ENCODE measurements around the gene DGKD.

Gene DGKD

DNA sequence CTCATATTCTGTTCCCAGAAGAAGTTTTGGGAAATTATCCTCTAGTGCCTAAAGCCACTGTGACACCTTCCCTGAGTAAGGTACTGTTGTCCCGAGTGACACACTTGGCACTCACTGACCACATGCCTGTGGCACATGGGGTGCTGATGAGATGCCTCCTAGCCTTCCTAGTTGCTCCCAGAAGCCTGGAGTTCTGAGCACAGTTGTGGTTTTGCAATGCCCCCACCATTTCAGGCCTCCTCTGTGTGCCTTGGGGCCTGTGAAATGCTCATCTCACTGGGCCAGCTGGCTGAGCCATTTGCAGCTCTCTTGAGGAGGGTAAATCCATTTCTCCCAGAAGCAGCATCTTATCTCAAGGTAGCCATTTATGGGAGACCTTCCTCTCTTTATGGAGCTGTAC, 91.8 kb downstream of the DGKD start:
- DNase-seq (ENCODE audit: low read depth in 2 of 2), result no peak

DNA sequence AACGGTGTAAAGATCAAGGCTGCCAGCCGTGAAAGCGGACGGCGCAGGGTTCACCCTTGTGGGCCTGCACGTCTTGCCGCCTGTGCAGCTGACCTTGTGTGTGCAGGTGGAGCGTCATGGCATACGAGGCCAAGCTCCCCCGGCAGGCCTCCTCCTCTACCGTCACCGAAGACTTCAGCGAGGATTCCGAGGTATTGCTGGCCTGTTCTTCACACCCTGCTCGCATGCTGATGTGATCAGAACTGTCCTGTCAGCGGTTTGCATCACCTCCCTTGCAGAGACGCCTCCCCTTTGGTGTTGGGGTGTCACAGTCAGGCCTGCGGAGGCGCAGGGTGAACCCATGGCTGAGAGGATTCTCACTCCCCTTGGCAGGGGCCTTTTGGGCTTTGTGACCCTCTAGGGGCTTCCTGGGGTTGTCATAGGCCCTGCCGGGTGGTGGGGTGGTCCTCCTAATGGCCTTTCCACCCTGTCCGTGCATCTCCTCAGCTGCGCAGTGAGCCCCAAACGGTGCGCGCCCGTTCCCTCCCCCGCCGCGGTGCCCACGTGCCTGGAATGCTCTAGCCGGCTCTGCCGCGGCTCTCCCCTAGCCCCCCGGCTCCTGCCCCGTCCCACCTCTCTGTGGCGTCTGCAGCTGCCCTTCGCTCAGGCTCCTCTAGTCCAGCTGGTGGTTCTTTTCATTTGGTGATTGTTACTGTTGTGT, 92.5 kb downstream of the DGKD start:
- no peak for DNase-seq (ENCODE audit: low read depth in 2 of 2)

DNA sequence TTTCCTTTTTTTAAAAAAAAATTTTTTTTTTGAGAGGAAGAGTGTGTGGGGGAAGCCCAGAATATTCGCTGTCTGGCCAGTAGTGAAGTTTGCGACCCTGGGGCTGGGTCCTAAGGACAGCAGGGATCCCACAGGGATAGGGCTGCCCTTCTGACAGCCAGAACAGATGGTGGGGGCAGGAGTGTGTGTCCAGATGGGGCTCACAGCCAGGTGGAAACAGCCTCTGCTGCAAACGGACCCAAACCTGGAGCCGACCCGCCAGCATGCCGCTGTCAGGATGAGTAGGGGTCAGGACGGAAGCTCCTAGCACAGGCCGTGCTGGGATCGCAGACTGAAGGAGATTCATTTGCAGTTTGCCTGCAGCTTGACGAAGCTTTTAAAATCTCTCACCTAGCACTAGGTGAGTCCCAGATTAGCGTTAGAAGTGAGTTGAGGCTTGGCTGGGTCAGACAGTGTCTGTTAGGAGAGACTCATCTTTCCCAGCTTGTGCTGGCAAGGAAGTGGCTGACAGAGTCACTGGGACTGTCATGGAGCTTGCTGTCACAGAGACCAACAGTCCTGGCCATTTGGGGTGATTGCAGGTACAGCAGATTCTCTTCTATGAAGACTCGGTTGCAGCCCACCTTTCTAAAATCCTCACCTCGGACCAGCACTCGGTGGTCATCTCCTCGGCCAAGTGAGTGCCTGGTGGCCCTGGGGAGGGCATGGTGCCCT, 93.4 kb downstream of the DGKD start:
- no peak for DNase-seq (ENCODE audit: low read depth in 2 of 2)

DNA sequence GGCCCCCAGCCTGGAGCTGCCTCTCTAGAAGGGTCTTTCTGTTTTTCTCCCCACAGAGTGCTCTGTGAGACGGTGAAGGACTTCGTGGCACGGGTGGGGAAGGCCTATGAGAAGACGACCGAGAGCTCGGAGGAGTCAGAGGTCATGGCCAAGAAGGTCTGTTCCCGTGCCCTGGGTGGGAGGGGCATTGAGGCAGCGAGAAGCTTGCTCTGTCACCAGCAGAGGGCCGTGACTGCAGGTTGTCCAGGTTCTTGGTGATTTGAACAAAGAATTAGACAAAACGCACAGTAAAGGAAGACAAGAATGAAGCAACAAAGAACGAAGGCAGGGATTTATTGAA, 93.9 kb downstream of the DGKD start:
- DNase-seq (ENCODE audit: low read depth in 2 of 2), result no peak

DNA sequence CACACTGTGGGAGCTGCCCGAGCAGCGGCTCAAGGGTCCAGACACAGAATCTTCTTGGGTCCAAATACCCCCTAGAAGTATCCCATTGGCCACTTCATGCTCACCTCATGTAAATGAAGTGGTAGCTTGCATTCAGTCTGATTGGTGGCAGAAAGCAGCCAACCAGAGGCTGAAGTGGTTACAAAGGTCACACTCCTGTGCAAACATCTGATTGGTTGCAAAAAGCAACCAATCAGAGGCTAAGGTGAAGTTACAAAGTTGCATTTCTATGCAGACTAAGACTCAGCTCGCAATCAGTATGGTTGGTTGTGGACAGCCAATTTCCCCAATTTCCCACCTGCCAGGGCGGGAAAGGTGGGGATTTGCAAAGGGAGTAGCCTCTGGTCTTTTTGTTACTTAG, 94.3 kb downstream of the DGKD start:
- no peak for DNase-seq (ENCODE audit: low read depth in 2 of 2)

DNA sequence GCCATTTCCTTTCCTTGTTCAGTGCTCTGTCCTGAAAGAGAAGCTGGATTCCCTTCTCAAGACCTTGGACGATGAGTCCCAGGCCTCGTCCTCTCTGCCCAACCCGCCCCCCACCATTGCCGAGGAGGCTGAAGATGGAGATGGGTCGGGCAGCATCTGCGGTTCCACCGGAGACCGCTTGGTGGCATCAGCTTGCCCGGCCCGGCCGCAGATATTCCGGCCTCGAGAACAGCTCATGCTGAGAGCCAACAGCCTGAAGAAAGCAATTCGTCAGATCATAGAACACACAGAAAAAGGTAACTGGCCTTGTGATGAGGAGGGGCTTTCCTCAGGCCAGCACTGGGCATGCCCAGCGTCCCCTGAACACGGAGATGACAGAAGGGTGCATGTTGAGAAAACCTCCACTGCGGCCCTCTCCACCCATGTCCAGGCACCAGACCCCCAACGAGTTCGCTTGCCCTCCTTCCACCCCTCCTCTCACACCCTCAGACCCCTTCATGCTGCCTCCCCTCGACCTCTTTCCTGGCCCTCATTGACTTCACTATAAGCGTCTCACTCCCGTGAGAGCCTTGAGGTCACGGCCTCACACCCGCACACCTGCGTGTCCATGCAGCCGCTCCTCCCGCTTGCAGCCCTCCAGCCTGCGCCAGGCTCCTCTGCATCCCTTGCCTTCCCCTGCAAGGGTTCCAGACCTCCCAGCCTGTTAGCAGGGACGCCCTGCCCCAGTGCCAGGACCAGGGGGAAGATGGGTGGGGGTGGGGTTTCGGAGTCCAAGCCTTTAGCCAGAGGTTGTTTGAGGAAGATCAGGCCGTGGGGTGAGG, 95.0 kb downstream of the DGKD start:
- no peak for DNase-seq (ENCODE audit: low read depth in 2 of 2)

DNA sequence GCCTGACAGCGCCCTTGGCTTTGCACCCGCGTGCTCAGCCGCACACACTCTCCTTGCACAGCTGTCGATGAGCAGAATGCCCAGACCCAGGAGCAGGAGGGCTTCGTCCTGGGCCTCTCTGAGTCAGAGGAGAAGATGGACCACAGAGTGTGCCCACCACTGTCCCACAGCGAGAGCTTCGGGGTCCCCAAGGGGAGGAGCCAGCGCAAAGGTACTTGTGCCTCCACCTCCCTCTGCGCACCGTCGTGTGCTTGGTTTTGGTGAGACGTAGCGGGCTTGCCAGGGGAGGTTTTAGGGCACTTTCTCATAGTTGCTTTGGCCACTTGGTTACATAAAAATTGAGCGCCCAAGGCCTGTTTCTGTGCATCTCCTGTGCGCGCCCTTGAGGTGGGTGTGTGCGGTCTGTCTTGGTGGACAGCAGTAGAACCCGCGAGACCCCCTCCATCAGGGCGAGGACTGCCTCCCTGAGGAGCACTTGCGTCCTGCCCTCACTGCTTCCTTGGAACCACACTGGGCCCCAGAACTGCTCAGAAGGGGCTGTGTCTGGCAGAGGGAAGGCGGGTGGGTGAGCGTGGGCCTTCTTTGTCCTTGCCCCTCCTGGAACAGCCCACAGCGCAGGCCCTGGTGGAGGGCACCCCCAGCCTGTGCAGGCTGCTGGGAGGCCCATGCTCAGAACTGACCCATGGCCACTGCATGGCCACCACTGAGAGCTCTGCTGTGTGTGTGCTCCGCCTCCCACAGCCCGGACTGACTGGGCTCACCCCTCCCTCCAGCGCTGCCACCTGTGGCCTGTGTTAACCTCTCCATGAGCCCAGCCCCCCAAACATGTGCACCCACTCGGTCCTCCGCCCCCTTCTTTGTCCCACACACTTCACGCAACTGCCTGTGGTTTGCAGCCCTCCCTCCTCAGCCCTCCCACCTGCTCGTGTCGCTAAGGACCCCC, 95.9 kb downstream of the DGKD start:
- no peak for DNase-seq (ENCODE audit: low read depth in 2 of 2)

DNA sequence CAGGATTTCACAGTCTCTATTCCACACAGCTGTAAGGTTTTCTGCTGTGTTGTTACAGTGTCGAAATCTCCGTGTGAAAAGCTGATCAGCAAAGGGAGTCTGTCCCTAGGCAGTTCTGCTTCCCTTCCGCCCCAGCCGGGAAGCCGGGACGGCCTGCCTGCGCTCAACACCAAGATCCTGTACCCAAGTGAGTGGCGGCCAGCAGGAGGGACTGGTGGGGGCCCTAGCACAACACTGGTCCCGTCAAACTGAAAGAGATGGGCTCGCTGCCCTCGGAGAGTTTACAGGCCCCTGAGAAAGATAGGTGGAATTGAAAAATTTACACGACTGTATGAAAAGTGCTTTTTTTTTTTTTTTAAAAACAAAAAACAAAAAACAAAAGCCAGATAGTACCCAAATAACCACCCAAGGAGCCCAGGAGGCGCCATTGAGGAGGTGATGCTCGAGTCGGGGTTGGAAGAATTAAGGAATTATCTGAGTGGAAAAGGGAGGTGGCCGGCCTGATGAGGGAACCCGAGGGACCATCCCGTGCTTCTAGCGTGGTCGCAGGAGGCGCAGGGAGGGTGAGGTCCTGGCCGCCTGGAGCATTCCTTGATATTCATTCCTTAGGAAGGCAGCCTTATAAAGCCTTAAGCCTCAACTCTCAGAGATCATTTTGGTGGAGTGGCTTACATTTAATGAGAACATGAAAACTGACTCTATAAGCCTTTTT, 96.7 kb downstream of the DGKD start:
- DNase-seq (ENCODE audit: low read depth in 2 of 2), result no peak

DNA sequence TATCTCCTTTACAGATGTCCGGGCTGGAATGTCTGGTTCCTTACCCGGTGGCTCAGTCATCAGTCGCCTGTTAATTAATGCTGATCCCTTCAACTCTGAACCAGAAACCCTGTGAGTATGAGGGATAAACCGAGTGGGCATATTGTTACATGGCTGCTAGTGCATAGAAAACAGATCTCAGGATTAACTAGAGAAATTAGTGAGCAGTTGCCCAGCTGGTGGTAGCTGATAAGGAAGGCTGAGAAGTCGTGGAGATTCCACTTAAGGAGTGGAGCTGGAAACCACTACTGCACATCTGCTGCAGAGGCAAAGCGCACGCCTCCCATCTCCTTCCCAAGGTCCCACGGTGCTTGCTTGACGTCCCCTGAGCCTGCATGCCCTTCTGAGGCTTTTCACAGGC, 97.7 kb downstream of the DGKD start:
- no peak for DNase-seq (ENCODE audit: low read depth in 2 of 2)

DNA sequence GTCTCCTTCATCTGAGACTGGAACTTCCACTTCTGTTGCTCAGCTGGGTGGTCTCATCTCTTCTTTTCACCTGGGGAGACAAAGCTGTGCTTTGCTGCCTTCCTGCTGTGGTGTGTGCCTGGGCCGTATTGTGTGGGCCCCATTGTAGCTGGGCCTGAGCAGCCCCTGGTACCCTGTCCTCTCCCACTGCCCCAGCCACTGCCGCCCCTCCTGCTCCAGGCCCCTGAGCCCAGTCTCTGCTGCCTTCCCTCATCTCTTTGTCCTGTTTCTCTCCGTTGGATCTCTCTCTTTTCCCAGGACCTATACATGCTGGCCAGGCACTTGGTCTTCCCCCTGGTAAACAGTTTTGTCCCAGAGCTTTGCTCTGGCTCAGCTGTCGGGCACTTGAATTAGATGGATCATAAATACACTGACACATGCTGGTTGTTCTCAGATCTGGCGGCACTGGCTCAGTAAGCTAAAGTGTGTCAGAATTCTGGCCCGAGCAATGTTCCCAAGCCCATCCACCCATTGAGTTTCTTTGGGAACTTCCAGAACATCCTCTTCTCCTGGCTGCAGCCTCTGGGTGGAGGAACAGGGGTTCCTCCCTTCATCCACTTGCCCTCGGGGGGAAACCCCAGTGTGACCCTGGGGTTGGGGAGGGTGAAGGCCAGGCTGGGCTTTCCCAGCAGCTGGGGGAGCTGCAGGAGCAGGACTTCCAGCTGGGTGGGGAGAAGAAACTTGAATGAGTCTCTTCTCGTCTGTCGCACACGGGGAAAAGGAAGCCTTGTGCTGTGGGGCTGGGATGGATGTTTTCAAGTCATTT, 99.0 kb downstream of the DGKD start:
- DNase-seq (ENCODE audit: low read depth in 2 of 2), result no peak

DNA sequence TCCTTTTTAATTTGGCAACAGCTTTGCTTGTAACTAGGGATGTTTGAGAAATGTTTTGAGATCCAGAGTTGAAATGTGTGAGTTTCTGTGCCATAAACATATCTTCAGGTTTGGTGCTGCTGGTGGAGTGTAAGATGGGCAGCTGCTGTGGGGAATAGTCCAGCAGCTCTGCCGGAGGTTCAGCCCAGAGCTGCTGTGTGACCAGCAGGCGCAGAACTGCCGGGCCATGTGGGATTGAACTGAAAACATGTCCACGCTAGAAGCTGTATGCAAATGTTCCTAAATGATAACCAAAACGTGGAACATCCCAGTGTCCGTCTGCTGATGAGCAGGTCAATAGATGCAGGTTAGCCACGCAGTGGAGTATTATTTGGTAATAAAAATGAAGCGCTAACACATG, 99.6 kb downstream of the DGKD start:
- DNase-seq (ENCODE audit: low read depth in 2 of 2), result no peak

DNA sequence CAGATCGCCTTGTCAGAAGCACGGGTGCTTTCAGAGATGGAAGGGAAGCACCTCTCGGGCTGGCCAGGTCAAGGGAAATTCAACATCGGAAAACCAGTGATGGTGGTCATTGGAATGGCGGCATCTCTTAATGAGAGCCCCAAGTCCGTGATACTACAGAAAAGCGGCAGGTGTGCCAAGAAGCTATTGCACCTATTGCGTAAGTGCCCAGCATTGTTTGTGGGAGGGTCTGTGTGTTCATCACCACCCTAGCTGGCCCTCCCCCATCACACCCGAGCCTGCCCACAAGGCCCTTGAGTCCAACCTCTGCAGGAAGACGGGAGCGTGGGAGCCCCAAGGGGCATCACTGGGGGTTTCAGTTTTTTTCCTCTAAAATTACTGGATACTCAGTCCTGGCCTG, 100.7 kb downstream of the DGKD start:
- DNase-seq (ENCODE audit: low read depth in 2 of 2), result no peak

DNA sequence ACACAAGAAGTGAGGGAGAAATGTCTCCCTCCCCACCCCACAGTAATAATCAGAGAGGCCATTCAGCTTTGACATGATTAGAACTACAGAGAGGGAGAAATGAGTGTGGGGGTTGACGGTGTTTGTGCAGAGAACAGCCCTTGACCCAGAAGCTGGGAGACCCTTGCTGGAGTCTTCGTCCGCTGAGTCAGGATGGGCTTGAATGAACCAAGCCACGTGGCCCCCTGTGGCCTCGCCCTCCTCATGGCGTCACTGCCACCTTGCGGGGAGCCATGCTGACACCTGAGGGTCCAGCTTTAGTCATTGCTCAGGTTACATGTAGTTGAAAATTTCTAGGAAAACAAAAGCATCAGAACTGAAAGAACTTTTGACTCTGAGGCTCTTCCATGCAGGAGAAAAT, 101.2 kb downstream of the DGKD start:
- DNase-seq (ENCODE audit: low read depth in 2 of 2), result no peak

DNA sequence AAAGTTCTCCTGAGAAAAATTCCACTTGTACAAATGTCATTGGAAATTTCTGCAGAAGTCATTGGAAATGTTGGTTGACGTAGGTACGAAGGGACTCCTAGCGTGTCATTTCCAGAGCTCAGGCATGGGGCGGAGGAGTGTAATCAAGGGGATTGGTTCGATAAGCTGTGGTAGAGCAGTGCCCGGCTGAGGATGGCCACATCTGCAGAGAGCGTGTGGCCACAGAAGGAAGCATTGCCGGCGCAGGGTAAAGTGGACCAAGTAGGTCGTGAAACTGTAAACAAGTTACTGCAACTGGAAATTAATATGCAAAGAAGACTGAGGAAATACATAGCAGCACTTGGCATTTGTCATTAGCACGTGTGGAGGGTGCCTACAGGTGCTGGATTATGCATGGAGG, 101.8 kb downstream of the DGKD start:
- DNase-seq (ENCODE audit: low read depth in 2 of 2), result no peak

DNA sequence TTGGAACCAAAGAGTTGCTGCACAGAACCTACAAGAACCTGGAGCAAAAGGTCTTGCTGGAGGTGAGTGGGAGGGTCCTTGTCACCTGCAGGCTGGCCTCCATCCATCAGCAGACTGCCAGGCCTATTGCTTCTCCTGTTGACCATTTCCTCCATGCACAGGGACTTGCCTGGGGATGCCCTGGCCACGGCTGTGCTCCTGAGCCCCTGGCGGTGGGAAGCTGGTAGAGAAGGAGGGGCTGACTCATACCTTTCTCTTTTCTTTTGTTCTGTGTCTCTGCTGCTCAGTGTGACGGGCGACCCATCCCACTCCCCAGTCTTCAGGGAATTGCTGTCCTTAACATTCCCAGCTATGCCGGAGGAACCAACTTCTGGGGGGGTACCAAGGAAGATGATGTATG, 102.6 kb downstream of the DGKD start:
- no peak for DNase-seq (ENCODE audit: low read depth in 2 of 2)

DNA sequence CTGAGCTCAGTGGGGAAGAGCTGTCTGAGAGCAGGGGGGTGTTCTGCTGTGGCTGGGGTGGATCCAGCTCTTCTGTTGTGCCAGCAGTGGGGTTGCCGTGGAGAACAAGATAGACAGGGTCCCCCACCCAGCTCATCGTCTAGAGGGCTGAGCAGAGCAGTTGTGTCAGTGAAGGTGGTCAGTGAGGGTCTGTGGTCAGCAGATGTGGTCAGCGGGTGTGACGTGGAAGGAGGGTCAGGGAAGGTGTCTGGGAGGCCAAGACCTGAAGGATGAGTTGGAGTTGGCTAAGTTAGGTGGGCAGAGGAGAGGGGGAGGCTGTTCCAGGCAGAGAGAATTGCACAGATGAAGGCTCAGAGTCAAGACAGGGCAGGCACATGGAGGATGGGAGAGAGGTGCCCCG, 103.1 kb downstream of the DGKD start:
- no peak for DNase-seq (ENCODE audit: low read depth in 2 of 2)

DNA sequence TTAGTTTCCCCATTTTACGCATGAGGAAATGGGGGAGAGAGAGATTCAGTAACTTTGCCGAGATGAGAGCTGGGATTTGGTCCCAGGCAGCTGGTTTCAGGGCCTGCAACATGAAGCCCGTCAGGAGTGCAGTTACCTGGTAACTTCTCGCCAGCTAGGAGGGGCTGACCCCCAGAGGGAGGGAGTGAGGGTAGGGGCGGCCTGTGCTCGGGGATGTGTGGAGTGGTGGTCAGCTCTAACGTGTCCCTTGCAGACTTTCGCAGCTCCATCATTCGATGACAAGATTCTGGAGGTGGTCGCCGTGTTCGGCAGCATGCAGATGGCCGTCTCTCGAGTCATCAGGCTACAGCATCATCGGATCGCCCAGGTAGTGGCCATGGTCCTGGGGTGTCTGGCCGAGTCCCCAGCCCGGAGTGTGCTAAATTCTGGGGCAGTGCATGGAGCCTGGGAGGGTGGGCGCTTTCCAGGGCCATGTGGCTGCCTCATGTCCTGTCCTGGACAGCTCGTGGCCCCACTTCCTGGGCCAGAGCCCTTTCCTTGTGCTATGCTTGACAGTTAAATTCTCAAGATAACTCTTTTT, 103.8 kb downstream of the DGKD start:
- DNase-seq (ENCODE audit: low read depth in 2 of 2), result no peak

DNA sequence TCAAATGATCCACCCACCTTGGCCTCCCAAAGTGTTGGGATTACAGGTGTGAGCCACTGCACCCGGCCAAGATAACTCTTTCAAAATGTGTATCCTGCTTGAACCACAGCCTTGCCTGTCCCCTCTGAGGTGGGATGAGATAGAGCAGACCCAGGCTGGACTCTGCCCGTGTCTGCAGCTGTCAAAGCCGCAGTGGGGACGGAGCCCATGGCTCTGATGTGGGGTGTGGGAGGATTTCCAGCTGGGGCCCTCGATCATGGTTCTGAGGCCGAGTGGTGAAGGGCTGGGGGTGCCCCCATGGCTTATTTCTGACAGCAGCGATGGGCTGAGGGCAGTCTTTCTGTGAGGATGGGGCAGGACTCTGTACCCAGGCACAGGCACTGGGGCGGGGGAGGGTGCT, 104.5 kb downstream of the DGKD start:
- no peak for DNase-seq (ENCODE audit: low read depth in 2 of 2)

DNA sequence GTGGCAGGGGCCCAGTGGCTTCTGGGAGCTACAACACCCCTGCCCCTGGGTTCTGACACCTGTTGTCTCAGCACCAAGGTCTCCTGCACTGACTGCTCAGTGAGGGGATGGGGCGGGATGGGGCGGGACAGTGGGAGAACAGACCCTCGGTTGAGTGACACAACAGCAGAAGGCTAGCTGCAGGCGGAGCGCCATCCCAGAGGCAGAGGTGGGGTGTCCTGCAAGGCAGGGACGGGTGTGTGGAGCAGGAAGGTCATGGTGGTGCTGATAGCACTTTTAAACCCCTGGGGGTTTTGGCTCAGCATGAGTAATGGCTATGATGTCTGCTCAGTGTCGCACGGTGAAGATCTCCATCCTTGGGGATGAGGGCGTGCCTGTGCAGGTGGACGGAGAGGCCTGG, 105.1 kb downstream of the DGKD start:
- DNase-seq (ENCODE audit: low read depth in 2 of 2), result no peak
